Measurements from ENCODE around the gene QDPR. TPM values are rescaled to one million over a fixed set of nuclear protein-coding genes. Genes with fewer than 3 reads are reported as not detected.
"Not testable (repeated sequence)": the region's sequence is repeated elsewhere in the genome, so short reads cannot be mapped to it uniquely, and the experiment has no call there.

QDPR gene
- polyA plus RNA-seq, 1 donor (not counting 4 experiments of a cell fraction or from before 2014, with no cell fraction given) = 65.6 TPM

- DNase-seq (ENCODE audit: low read depth, low spot score) (no peak), FAIRE-seq (no peak)
- no peaks in the 10 kb centered on the region for H3K79me2 ChIP-seq (ENCODE audit: control insufficient read depth, insufficient read depth, low read length)
- H3K4me2 ChIP-seq (ENCODE audit: control insufficient read depth, extremely low read depth, insufficient read depth, low read depth, low read length) = no peak overlapping the region
- H2AFZ ChIP-seq (ENCODE audit: control insufficient read depth, low read length) = no peak overlapping the region
- no peaks in the 10 kb centered on the region for H3K4me1 ChIP-seq (ENCODE audit: control insufficient read depth, extremely low read depth, insufficient read depth, low read length)
- no peaks in the 10 kb centered on the region for H3K36me3 ChIP-seq (ENCODE audit: control insufficient read depth in 2 of 2, extremely low read depth in 1 of 2, insufficient read depth in 2 of 2, low read length in 2 of 2)
- no peaks in the 10 kb centered on the region for H3K9me1 ChIP-seq (ENCODE audit: control insufficient read depth, extremely low read depth, insufficient read depth, low read length)
- H3K27me3 ChIP-seq (ENCODE audit: control insufficient read depth, extremely low read depth, insufficient read depth, low read length) = no peaks in the 10 kb centered on the region
- dilution Hi-C loops (cut with MboI; ENCODE audit: extremely low pct_ligation_motif_present, low sequenced_read_pairs) = no loop called here
- no peak overlapping the region for H3K9ac ChIP-seq (ENCODE audit: control insufficient read depth, extremely low read depth, insufficient read depth, low read length)
- H3K9me3 ChIP-seq (ENCODE audit: control insufficient read depth, low read depth, low read length) = no peaks in the 10 kb centered on the region
- H3K4me3 ChIP-seq (ENCODE audit: control insufficient read depth in 2 of 3, extremely low read depth in 1 of 3, insufficient read depth in 2 of 3, low read depth in 1 of 3, low read length in 3 of 3) = no peak overlapping the region
- no peak overlapping the region for H3K27ac ChIP-seq (ENCODE audit: control insufficient read depth, insufficient read depth, low read length)
- no peaks in the 10 kb centered on the region for H4K20me1 ChIP-seq (ENCODE audit: control insufficient read depth, extremely low read depth, insufficient read depth, low read length)
- TF ChIP-seq, protein P1, sequence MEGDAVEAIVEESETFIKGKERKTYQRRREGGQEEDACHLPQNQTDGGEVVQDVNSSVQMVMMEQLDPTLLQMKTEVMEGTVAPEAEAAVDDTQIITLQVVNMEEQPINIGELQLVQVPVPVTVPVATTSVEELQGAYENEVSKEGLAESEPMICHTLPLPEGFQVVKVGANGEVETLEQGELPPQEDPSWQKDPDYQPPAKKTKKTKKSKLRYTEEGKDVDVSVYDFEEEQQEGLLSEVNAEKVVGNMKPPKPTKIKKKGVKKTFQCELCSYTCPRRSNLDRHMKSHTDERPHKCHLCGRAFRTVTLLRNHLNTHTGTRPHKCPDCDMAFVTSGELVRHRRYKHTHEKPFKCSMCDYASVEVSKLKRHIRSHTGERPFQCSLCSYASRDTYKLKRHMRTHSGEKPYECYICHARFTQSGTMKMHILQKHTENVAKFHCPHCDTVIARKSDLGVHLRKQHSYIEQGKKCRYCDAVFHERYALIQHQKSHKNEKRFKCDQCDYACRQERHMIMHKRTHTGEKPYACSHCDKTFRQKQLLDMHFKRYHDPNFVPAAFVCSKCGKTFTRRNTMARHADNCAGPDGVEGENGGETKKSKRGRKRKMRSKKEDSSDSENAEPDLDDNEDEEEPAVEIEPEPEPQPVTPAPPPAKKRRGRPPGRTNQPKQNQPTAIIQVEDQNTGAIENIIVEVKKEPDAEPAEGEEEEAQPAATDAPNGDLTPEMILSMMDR (optimal IDR thresholded peaks at IDR 0.05 in 1 of 3, IDR thresholded peaks at IDR 0.05 in 1 of 3, conservative IDR thresholded peaks at IDR 0.05 in 1 of 3; ENCODE audit: extremely low read depth in 1 of 3, insufficient read depth in 2 of 3, low read length in 3 of 3) = no peak
- no peak for TF ChIP-seq EZH2 (IDR thresholded peaks at IDR 0.05; ENCODE audit: low read length)
These were observed 32.3 kb upstream of the QDPR start for GRCh38 chr4:17544205-17544604.

DNA sequence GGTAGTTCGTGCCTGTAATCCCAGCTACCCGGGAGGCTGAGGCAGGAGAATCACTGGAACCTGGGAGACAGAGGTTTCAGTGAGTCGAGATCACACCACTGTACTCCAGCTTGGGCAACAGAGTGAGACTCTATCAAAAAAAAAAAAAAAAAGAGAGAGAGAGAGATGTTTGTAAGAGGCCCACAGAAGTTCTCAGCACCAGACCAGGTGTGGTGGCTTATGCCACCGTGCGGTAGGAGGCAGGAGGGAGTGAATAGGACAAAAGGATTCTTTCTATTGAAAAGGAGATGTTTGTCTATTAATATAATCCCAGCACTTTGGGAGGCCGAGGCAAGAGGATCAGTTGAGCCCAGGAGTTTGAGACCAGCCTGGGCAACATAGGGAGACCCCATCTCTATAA is 25.2 kb upstream of the QDPR start:
- H2AFZ ChIP-seq (ENCODE audit: control insufficient read depth, low read length); H3K9me3 ChIP-seq (ENCODE audit: control insufficient read depth, low read depth, low read length); H3K9me1 ChIP-seq (ENCODE audit: control insufficient read depth, extremely low read depth, insufficient read depth, low read length); H3K4me1 ChIP-seq (ENCODE audit: control insufficient read depth, extremely low read depth, insufficient read depth, low read length); H3K4me2 ChIP-seq (ENCODE audit: control insufficient read depth, extremely low read depth, insufficient read depth, low read depth, low read length); H3K27ac ChIP-seq (ENCODE audit: control insufficient read depth, insufficient read depth, low read length); H3K9ac ChIP-seq (ENCODE audit: control insufficient read depth, extremely low read depth, insufficient read depth, low read length); H3K36me3 ChIP-seq (ENCODE audit: control insufficient read depth in 2 of 2, extremely low read depth in 1 of 2, insufficient read depth in 2 of 2, low read length in 2 of 2); H3K4me3 ChIP-seq (ENCODE audit: control insufficient read depth in 2 of 3, extremely low read depth in 1 of 3, insufficient read depth in 2 of 3, low read depth in 1 of 3, low read length in 3 of 3); H3K79me2 ChIP-seq (ENCODE audit: control insufficient read depth, insufficient read depth, low read length); H3K27me3 ChIP-seq (ENCODE audit: control insufficient read depth, extremely low read depth, insufficient read depth, low read length); H4K20me1 ChIP-seq (ENCODE audit: control insufficient read depth, extremely low read depth, insufficient read depth, low read length); FAIRE-seq; dilution Hi-C loops (cut with MboI; ENCODE audit: extremely low pct_ligation_motif_present, low sequenced_read_pairs); DNase-seq (ENCODE audit: low read depth, low spot score): not testable (repeated sequence)

DNA sequence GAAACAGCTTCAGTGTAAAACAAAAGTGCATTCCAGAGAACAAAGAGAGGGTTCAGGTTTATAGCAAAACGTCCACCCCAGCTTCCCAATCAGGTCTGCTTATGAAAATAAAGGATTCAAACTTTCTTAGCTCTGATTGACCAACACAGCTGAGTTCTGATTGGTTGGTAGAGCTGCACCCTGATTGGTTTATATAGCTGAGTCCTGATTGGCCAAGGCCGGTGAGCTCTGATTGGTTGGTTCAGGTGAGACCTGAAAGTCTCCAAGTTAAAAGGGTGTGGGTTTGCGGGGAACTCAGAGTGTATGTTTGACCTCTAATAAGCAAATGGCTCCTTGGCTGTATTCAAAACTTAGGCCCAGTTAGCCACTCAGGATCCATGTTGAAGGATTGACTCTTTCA is 24.0 kb upstream of the QDPR start:
- no peaks in the 10 kb centered on the region for H3K36me3 ChIP-seq (ENCODE audit: control insufficient read depth in 2 of 2, extremely low read depth in 1 of 2, insufficient read depth in 2 of 2, low read length in 2 of 2)
- H3K9me1 ChIP-seq (ENCODE audit: control insufficient read depth, extremely low read depth, insufficient read depth, low read length) = no peaks in the 10 kb centered on the region
- H3K4me2 ChIP-seq (ENCODE audit: control insufficient read depth, extremely low read depth, insufficient read depth, low read depth, low read length) = no peak overlapping the region
- H3K27me3 ChIP-seq (ENCODE audit: control insufficient read depth, extremely low read depth, insufficient read depth, low read length) = peaks cover 3% of the 10 kb centered on the region
- no peak overlapping the region for H2AFZ ChIP-seq (ENCODE audit: control insufficient read depth, low read length)
- H3K9me3 ChIP-seq (ENCODE audit: control insufficient read depth, low read depth, low read length) = no peaks in the 10 kb centered on the region
- no peak overlapping the region for H3K4me3 ChIP-seq (ENCODE audit: control insufficient read depth in 2 of 3, extremely low read depth in 1 of 3, insufficient read depth in 2 of 3, low read depth in 1 of 3, low read length in 3 of 3)
- TF ChIP-seq, protein P1 (optimal IDR thresholded peaks at IDR 0.05 in 1 of 3, IDR thresholded peaks at IDR 0.05 in 1 of 3, conservative IDR thresholded peaks at IDR 0.05 in 1 of 3; ENCODE audit: extremely low read depth in 1 of 3, insufficient read depth in 2 of 3, low read length in 3 of 3) = no peak
- no peak for TF ChIP-seq EZH2 (IDR thresholded peaks at IDR 0.05; ENCODE audit: low read length)
- dilution Hi-C loops (cut with MboI; ENCODE audit: extremely low pct_ligation_motif_present, low sequenced_read_pairs) = no loop called here
- H4K20me1 ChIP-seq (ENCODE audit: control insufficient read depth, extremely low read depth, insufficient read depth, low read length) = no peaks in the 10 kb centered on the region
- no peak overlapping the region for H3K27ac ChIP-seq (ENCODE audit: control insufficient read depth, insufficient read depth, low read length)
- FAIRE-seq = no peak
- no peaks in the 10 kb centered on the region for H3K4me1 ChIP-seq (ENCODE audit: control insufficient read depth, extremely low read depth, insufficient read depth, low read length)
- no peaks in the 10 kb centered on the region for H3K79me2 ChIP-seq (ENCODE audit: control insufficient read depth, insufficient read depth, low read length)
- no peak overlapping the region for H3K9ac ChIP-seq (ENCODE audit: control insufficient read depth, extremely low read depth, insufficient read depth, low read length)
- no peak for DNase-seq (ENCODE audit: low read depth, low spot score)
